CD4-positive, alpha-beta memory T cell (primary cell): ENCODE results near the gene TXNRD1. TPM values are rescaled to one million over a fixed set of nuclear protein-coding genes. Genes with fewer than 3 reads are reported as not detected.

Experiments
- CTCF ChIA-PET: fragments of 350-600 bp; sonication (Branson Sonifier 250); formaldehyde crosslinking; loops from one replicate; lab custom pipeline; 2021; ENCODE audit warnings: inconsistent platforms; ENCODE audit not compliant: partially characterized antibody; lab: Charles Lee
- POLR2A ChIA-PET: fragments of 350-600 bp; sonication (Branson Sonifier 250); formaldehyde crosslinking; loops from one replicate; lab custom pipeline; 2021; ENCODE audit not compliant: partially characterized antibody; lab: Charles Lee
- DNase-seq, 5 donors: peaks; one replicate each; pipeline versions ENCODE4 v3.0.0 to v3.0.0-alpha.2; 2020 to 2022; ENCODE audit warnings: mixed read lengths in 1 of 5
- H3K27ac ChIP-seq: one replicate; pipeline ENCODE4 v1.7.0; 2013; ENCODE audit warnings: low read depth, low read length
- H3K27me3 ChIP-seq: 2 replicates; pipeline ENCODE4 v1.7.0; 2013; ENCODE audit warnings: mild to moderate bottlenecking, low read length, moderate library complexity; ENCODE audit not compliant: insufficient read depth
- H3K36me3 ChIP-seq: 2 replicates; pipeline ENCODE4 v1.7.0; 2013; ENCODE audit warnings: mild to moderate bottlenecking, low read length, moderate library complexity; ENCODE audit not compliant: insufficient read depth
- H3K4me1 ChIP-seq: 2 replicates; pipeline ENCODE4 v1.7.0; 2013; ENCODE audit warnings: mild to moderate bottlenecking, low read length, moderate library complexity; ENCODE audit not compliant: insufficient read depth
- H3K4me3 ChIP-seq, 2 donors: one replicate each; pipeline ENCODE4 v1.7.0; 2013; ENCODE audit warnings: low read length in 2 of 2, mild to moderate bottlenecking in 1 of 2
- H3K9me3 ChIP-seq, 2 donors: one replicate each; pipeline ENCODE4 v1.7.0; 2013; ENCODE audit warnings: low read length in 2 of 2, control low read depth in 1 of 2; ENCODE audit not compliant: control insufficient read depth in 1 of 2
- H3K27ac Mint-ChIP-seq, 7 donors: one replicate each; pipeline ENCODE4 v1.8.0; 2020 to 2021; ENCODE audit warnings: mixed read lengths in 7 of 7, mild to moderate bottlenecking in 6 of 7, inconsistent platforms in 3 of 7, moderate library complexity in 3 of 7
- H3K27me3 Mint-ChIP-seq, 2 donors: one replicate each; pipeline ENCODE4 v1.8.0; 2020 to 2021; ENCODE audit warnings: mixed read lengths in 2 of 2
- H3K36me3 Mint-ChIP-seq, 2 donors: one replicate each; pipeline ENCODE4 v1.8.0; 2020 to 2021; ENCODE audit warnings: mixed read lengths in 2 of 2, inconsistent platforms in 1 of 2, mild to moderate bottlenecking in 1 of 2
- H3K4me1 Mint-ChIP-seq, 4 donors: one replicate each; pipeline ENCODE4 v1.8.0; 2020 to 2021; ENCODE audit warnings: mixed read lengths in 4 of 4, mild to moderate bottlenecking in 1 of 4
- H3K4me3 Mint-ChIP-seq, 8 donors: one replicate each; pipeline ENCODE4 v1.8.0; 2020 to 2021; ENCODE audit warnings: mixed read lengths in 8 of 8, mild to moderate bottlenecking in 7 of 8, moderate library complexity in 6 of 8, inconsistent platforms in 3 of 8
- H3K9me3 Mint-ChIP-seq, 8 donors: one replicate each; pipeline ENCODE4 v1.8.0; 2020 to 2021; ENCODE audit warnings: mixed read lengths in 8 of 8, mild to moderate bottlenecking in 5 of 8, inconsistent platforms in 3 of 8, moderate library complexity in 1 of 8
- intact Hi-C: fragments of 100-400 bp; cut with micrococcal nuclease; formaldehyde crosslinking; loops from one replicate; pipeline ENCODE4 v1.15.1; 2023
- polyA plus RNA-seq, 2 donors: library from polyadenylated mRNA; unstranded; fragments of 300-500 nt; fragmentation: Illumina TruSeq; gene quantifications; one replicate each; pipeline ENCODE4 v1.2.3, GENCODE V29; 2021
- total RNA-seq, 2 experiments: library from RNA; stranded (reverse); gene quantifications; one replicate each; pipeline ENCODE4 v1.2.3, GENCODE V29; 2021

TXNRD1 gene
- total and polyA plus RNA-seq, 4 experiments from 2014 or later: 32.2 to 64.5 (median 46.7) TPM

DNA sequence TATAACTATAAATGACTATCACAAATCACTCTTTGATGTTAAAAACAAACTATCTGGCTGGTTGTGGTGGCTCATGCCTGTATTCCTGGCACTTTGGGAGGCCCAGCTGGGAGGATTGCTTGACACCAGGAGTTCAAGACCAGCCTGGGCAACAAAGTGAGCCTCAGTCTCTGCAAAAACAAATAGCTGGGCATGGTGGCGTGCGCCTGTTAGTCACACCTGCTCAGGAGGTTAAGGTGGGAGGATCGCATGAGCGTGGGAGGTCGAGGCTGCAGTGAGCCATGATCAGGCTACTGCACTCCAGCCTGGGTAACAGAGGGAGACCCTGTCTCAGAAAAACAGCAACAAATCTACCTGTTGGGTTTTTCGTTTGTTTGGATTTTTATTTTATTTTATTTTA is 5.4 kb downstream of the TXNRD1 start:
- no peak overlapping the region for H3K4me3 ChIP-seq
- no peaks in the 10 kb centered on the region for H3K36me3 ChIP-seq
- Mint-ChIP-seq H3K4me3 (no peak overlapping the region), H3K27ac (no peak overlapping the region), H3K27me3 (peaks cover 0 to 2% of the 10 kb centered on the region in 2 donors), H3K9me3 (peaks cover 0 to 2% (median 0%) of the 10 kb centered on the region in 8 donors), H3K36me3 (no peaks in the 10 kb centered on the region), H3K4me1 (peaks cover 16 to 40% (median 26%) of the 10 kb centered on the region in 4 donors)
- intact Hi-C loops: loop anchor here (1.0 kb wide), 2 partner anchors 65 to 82 kb away; partner anchors contain the start of gene EID3
- DNase-seq: no peak
- H3K4me1 ChIP-seq: peaks cover 22% of the 10 kb centered on the region
- H3K27me3 ChIP-seq: no peaks in the 10 kb centered on the region
- H3K9me3 ChIP-seq: no peaks in the 10 kb centered on the region
- ChIA-PET POLR2A (interaction anchor here (2.9 to 3.2 kb wide), 2 partner anchors 66 to 68 kb away, joined by 13 to 27 read pairs; no protein-coding TSS in a partner anchor), CTCF (interaction anchor here (0.7 to 8.3 kb wide), 8 partner anchors 22 to 138 kb away, joined by 3 to 74 read pairs (median 4); partner anchors contain the start of gene EID3)
- no peak overlapping the region for H3K27ac ChIP-seq

DNA sequence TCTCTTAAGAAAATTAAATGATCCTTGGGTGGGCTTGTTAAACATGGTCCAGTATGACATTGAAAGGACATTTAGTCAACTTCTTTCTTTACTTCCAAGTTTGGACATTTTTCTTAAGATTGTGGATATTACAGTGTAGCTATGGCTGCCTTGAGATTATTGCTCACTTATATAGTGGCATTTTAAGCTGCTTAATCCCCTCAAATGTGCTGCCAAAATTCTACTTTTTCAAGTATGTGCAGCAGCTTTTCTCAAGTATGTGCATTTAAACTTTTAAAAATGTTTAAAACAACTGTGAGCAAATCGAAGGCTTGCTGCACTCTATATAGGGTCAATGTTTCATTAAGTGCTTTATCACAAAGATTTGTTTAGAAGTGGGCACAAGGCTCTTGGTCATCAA is 7.4 kb downstream of the TXNRD1 start:
- Histone ChIP-seq H3K36me3 (no peaks in the 10 kb centered on the region), H3K9me3 (no peaks in the 10 kb centered on the region), H3K27me3 (no peaks in the 10 kb centered on the region), H3K4me3 (no peak overlapping the region), H3K27ac (no peak overlapping the region), H3K4me1 (peaks cover 17% of the 10 kb centered on the region)
- ChIA-PET CTCF (interaction anchor here (0.6 to 8.3 kb wide), 3 partner anchors 64 to 136 kb away, joined by 4 to 74 read pairs (median 7); no protein-coding TSS in a partner anchor), POLR2A (interaction anchor here (1.8 kb wide), 1 partner anchor 64 kb away, joined by 7 read pairs; no protein-coding TSS in a partner anchor)
- Mint-ChIP-seq H3K27ac (no peak overlapping the region), H3K9me3 (no peaks in the 10 kb centered on the region), H3K36me3 (no peaks in the 10 kb centered on the region), H3K4me3 (no peak overlapping the region), H3K27me3 (peaks cover 0 to 2% of the 10 kb centered on the region in 2 donors), H3K4me1 (peaks cover 14 to 28% (median 19%) of the 10 kb centered on the region in 4 donors)
- intact Hi-C loops: no loop called here
- no peak for DNase-seq

DNA sequence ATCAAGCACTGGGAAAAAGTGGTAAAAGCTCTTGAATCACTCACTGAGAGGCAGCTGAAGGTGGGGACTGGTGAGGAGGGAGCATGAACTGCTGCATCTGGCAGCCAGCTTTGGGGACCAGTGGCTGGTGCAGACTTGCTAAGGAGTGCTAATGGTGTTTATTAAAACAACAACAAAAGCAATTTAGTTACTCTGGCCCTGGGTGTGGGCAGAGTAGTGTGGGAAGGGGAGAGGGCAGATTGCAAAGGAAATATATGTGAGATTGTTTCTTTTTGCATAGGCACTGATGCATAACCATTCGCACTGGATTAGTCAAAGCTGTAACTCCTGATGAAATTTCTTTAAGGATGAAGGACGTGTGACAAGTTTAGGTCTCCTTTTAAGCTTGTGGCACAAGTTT is 8.1 kb downstream of the TXNRD1 start:
- ChIA-PET POLR2A (interaction anchor here (1.8 kb wide), 1 partner anchor 63 kb away, joined by 7 read pairs; no protein-coding TSS in a partner anchor), CTCF (interaction anchor here (0.6 to 8.3 kb wide), 4 partner anchors 63 to 135 kb away, joined by 3 to 74 read pairs (median 6); no protein-coding TSS in a partner anchor)
- peaks cover 0 to 2% of the 10 kb centered on the region in 2 donors for H3K27me3 Mint-ChIP-seq
- Histone ChIP-seq H3K27me3 (no peaks in the 10 kb centered on the region), H3K4me1 (peaks cover 17% of the 10 kb centered on the region), H3K36me3 (no peaks in the 10 kb centered on the region), H3K27ac (no peak overlapping the region), H3K9me3 (no peaks in the 10 kb centered on the region), H3K4me3 (no peak overlapping the region)
- peaks cover 14 to 25% (median 18%) of the 10 kb centered on the region in 4 donors for H3K4me1 Mint-ChIP-seq
- H3K9me3 Mint-ChIP-seq: no peaks in the 10 kb centered on the region
- H3K4me3 Mint-ChIP-seq: no peak overlapping the region
- no peaks in the 10 kb centered on the region for H3K36me3 Mint-ChIP-seq
- intact Hi-C loops: no loop called here
- no peak overlapping the region for H3K27ac Mint-ChIP-seq
- DNase-seq: no peak

DNA sequence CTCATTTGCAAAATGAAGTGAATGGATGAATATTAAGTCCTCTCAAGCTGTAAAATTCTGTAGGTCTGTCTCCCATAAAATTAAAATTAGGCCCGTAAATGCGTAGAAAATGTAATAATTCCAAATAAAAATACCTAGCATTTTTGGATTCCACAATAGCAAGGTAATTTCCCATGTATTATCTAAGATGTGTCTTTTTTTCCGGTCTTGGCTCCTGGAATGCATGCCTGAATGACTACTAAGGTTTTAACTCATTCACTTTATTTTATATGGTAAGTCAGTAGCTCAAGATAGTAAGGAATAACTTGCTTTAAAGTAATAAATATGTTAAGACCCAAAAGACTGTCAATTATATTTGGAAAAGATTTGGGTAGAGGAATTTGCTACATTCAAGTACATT is 11.1 kb downstream of the TXNRD1 start:
- Mint-ChIP-seq H3K36me3 (no peaks in the 10 kb centered on the region), H3K9me3 (peaks cover 0 to 8% (median 2%) of the 10 kb centered on the region in 8 donors), H3K4me3 (no peak overlapping the region), H3K27ac (no peak overlapping the region), H3K4me1 (peaks cover 0 to 6% (median 0%) of the 10 kb centered on the region in 4 donors), H3K27me3 (peaks cover 2 to 5% of the 10 kb centered on the region in 2 donors)
- H3K4me1 ChIP-seq: no peaks in the 10 kb centered on the region
- no peak overlapping the region for H3K27ac ChIP-seq
- intact Hi-C loops: no loop called here
- H3K36me3 ChIP-seq: no peaks in the 10 kb centered on the region
- CTCF ChIA-PET: interaction anchor here (0.9 to 1.3 kb wide), 2 partner anchors 26 to 132 kb away, joined by 3 read pairs; no protein-coding TSS in a partner anchor
- POLR2A ChIA-PET: no interaction called here
- no peaks in the 10 kb centered on the region for H3K9me3 ChIP-seq
- no peak overlapping the region for H3K4me3 ChIP-seq
- no peaks in the 10 kb centered on the region for H3K27me3 ChIP-seq
- DNase-seq: no peak

DNA sequence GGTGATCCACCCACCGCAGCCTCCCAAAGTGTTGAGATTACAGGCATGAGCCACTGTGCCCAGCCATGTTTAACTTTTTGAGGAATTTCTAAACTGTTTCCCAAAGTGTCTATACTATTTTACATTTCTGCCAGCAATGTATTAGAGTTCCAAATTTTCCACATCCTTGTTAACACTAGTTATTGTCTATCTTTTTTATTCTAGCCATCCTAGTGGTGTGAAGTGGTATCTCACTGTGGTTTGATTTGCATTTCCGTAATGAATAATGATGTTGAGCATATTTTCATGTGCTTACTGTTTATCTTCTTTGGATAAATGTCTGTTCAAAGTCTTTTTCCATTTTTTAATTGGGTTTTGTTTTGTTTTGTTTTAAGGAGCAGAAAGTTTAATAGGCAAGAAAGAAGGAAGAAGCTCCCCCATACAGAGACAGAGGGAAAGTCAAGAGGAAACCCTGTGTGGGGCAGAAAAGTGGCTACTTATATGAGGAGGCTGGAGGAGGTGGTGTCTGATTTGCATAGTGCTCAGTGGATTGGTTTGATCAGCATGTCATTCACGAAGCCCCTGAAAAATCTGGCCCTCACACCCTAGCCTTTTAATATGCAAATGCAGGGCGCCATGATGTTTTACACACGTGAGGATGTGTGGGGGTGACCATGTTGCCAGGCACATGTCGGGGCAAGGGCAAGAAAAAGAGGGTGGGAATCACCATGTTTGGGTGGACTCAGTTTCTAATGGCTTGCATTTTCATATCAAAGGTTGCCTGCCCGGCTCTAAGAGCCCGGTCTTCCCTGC is 14.9 kb downstream of the TXNRD1 start:
- Histone ChIP-seq H3K36me3 (no peaks in the 10 kb centered on the region), H3K4me3 (no peak overlapping the region), H3K27ac (no peak overlapping the region), H3K4me1 (no peaks in the 10 kb centered on the region), H3K9me3 (peaks cover 0 to 20% of the 10 kb centered on the region in 2 donors), H3K27me3 (no peaks in the 10 kb centered on the region)
- Mint-ChIP-seq H3K27me3 (peaks cover 0 to 5% of the 10 kb centered on the region in 2 donors), H3K4me3 (no peak overlapping the region), H3K36me3 (peaks cover under 1 to 9% of the 10 kb centered on the region in 2 donors), H3K27ac (no peak overlapping the region), H3K4me1 (no peaks in the 10 kb centered on the region), H3K9me3 (peaks cover 0 to 41% (median 33%) of the 10 kb centered on the region in 8 donors)
- DNase-seq: no peak
- intact Hi-C loops: no loop called here
- ChIA-PET CTCF (no interaction called here), POLR2A (no interaction called here)

DNA sequence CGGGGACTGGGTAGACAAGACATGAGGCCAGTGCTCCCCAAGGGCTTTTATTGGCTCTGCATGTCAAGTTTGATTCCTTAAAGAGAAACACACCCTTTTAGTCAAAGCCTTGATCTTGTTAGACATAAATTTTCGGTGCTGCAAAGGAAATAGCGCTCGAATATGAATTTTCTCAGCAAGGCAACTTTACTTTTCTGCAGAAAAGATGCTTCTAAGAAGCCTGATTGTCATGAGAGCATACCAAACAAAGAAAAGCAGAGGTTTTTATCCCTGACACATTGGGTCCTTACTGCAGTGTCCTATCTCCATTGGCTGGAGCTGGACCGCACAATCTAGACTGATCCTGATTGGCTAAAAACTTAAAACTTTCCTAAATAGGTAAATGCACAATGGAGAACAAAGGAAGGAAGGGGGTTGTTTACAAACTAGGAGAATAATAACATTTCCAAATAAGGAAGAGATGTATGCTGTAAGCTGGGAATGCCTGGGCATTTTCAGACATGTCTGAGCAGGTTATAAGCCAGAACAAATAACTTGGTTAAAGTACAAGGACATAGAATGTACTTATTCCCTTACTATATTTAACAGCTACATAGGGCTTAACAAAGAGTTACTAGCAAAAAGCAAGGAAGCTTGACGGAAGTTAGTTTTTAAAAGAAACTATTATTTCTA is 17.2 kb downstream of the TXNRD1 start:
- Histone ChIP-seq H3K4me3 (no peak overlapping the region), H3K9me3 (peaks cover 0 to 20% of the 10 kb centered on the region in 2 donors), H3K27me3 (no peaks in the 10 kb centered on the region), H3K36me3 (no peaks in the 10 kb centered on the region), H3K4me1 (no peaks in the 10 kb centered on the region), H3K27ac (no peak overlapping the region)
- intact Hi-C loops: no loop called here
- ChIA-PET POLR2A (no interaction called here), CTCF (no interaction called here)
- Mint-ChIP-seq H3K4me1 (no peaks in the 10 kb centered on the region), H3K4me3 (no peak overlapping the region), H3K27ac (no peak overlapping the region), H3K9me3 (peaks cover 0 to 59% (median 42%) of the 10 kb centered on the region in 8 donors), H3K36me3 (peaks cover 9 to 11% of the 10 kb centered on the region in 2 donors), H3K27me3 (peaks cover 0 to 5% of the 10 kb centered on the region in 2 donors)
- no peak for DNase-seq
